IPS DF 19.7 (cell line): Measurements from ENCODE around the gene ASIP.
"Not testable (repeated sequence)": the region's sequence is repeated elsewhere in the genome, so short reads cannot be mapped to it uniquely, and the experiment has no call there.

Source experiments
- DNase-seq: peaks from one replicate; pipeline ENCODE4 v3.0.0-alpha.2; 2013; ENCODE audit warnings: low read depth, low spot score

ASIP gene

GRCh38 chr20:34242879-34243278 is 1.7 kb downstream of the ASIP start:
- DNase-seq: no peak

GRCh38 chr20:34243377-34243776 is 2.2 kb downstream of the ASIP start:
- no peak for DNase-seq

GRCh38 chr20:34246126-34246626 is 5.0 kb downstream of the ASIP start:
- DNase-seq: no peak

- DNase-seq: no peak
Observed at GRCh38 chr20:34249291-34249690, 8.1 kb downstream of the ASIP start.

GRCh38 chr20:34250005-34250404 is 8.8 kb downstream of the ASIP start:
- DNase-seq: no peak

- no peak for DNase-seq
Observed at GRCh38 chr20:34251619-34252018, 10.4 kb downstream of the ASIP start.

- DNase-seq: not testable (repeated sequence)
Observed at GRCh38 chr20:34252431-34253086, 11.3 kb downstream of the ASIP start.

- DNase-seq: no peak
Observed at GRCh38 chr20:34254979-34255378, 13.8 kb downstream of the ASIP start.

- DNase-seq: no peak
Observed at GRCh38 chr20:34256629-34257124, 15.5 kb downstream of the ASIP start.

- no peak for DNase-seq
Observed at GRCh38 chr20:34260208-34260942, 19.2 kb downstream of the ASIP start.

GRCh38 chr20:34262488-34263288 is 21.5 kb downstream of the ASIP start:
- no peak for DNase-seq

- not testable (repeated sequence) for DNase-seq
Observed at GRCh38 chr20:34263468-34263867, 22.2 kb downstream of the ASIP start.

- DNase-seq: no peak
Observed at GRCh38 chr20:34264141-34264540, 22.9 kb downstream of the ASIP start.

- DNase-seq: no peak
Observed at GRCh38 chr20:34268145-34268544, 26.9 kb downstream of the ASIP start.

GRCh38 chr20:34268851-34269636 is 27.8 kb downstream of the ASIP start:
- no peak for DNase-seq

- DNase-seq: no peak
Observed at GRCh38 chr20:34269996-34270627, 28.9 kb downstream of the ASIP start.

- no peak for DNase-seq
Observed at GRCh38 chr20:34271956-34272355, 30.7 kb downstream of the ASIP start.

GRCh38 chr20:34274694-34275093 is 33.5 kb downstream of the ASIP start:
- DNase-seq: no peak

GRCh38 chr20:34281177-34281576 is 40.0 kb downstream of the ASIP start:
- DNase-seq: no peak

- DNase-seq: no peak
Observed at GRCh38 chr20:34282041-34282440, 40.8 kb downstream of the ASIP start.

GRCh38 chr20:34283844-34284243 is 42.6 kb downstream of the ASIP start:
- DNase-seq: no peak
